HEK293 (cell line): ENCODE measurements around the gene TH.

Source experiments
- GLIS1 ChIP-seq: fragments of 450-650 bp; formaldehyde crosslinking; IDR thresholded peaks from 2 replicates; pipeline ENCODE4 v1.5.1; 2016; ENCODE audit warnings: missing biosample characterization, missing genetic modification characterization
- IKZF3 ChIP-seq: fragments of 450-650 bp; IDR thresholded peaks from 2 replicates; pipeline ENCODE4 v1.5.0; 2018; ENCODE audit warnings: missing biosample characterization, mild to moderate bottlenecking, missing genetic modification characterization, moderate library complexity
- MYNN ChIP-seq: fragments of 450-650 bp; formaldehyde crosslinking; IDR thresholded peaks from 2 replicates; pipeline ENCODE4 v1.5.1; 2016; ENCODE audit warnings: missing biosample characterization, missing genetic modification characterization, borderline replicate concordance
- YY1 ChIP-seq: fragments of 450-650 bp; formaldehyde crosslinking; IDR thresholded peaks from 2 replicates; pipeline ENCODE4 v1.5.1; 2018; ENCODE audit warnings: missing biosample characterization, missing genetic modification characterization
- YY2 ChIP-seq: fragments of 450-650 bp; formaldehyde crosslinking; IDR thresholded peaks from 2 replicates; pipeline ENCODE4 v1.5.1; 2016; ENCODE audit warnings: missing biosample characterization, missing genetic modification characterization
- ZNF174 ChIP-seq: fragments of 450-650 bp; formaldehyde crosslinking; IDR thresholded peaks from 2 replicates; pipeline ENCODE4 v1.5.0; 2017; ENCODE audit warnings: missing biosample characterization, mild to moderate bottlenecking, missing genetic modification characterization
- ZNF2 ChIP-seq: fragments of 450-650 bp; formaldehyde crosslinking; IDR thresholded peaks from 2 replicates; pipeline ENCODE4 v1.5.1; 2016; ENCODE audit warnings: missing biosample characterization, missing genetic modification characterization
- ZNF274 ChIP-seq, 2 experiments: fragments of 200-500 bp in 1 of 2; fragments of 450-650 bp in 1 of 2; sonication (Bioruptor generic) in 1 of 2; formaldehyde crosslinking in 1 of 2; IDR thresholded peaks; 2 replicates each; pipeline versions ENCODE4 v1.5.1 to v1.6.1; 2014 to 2016; ENCODE audit warnings: borderline replicate concordance in 1 of 2, inconsistent platforms in 1 of 2, low read length in 1 of 2, missing biosample characterization in 1 of 2, missing genetic modification characterization in 1 of 2
- TF ChIP-seq, protein P1 (sequence below): fragments of 450-650 bp; formaldehyde crosslinking; IDR thresholded peaks from 2 replicates; pipeline ENCODE4 v1.5.1; 2016; ENCODE audit warnings: missing biosample characterization, missing genetic modification characterization
- TF ChIP-seq, protein P2 (sequence below): fragments of 450-650 bp; formaldehyde crosslinking; conservative IDR thresholded peaks from 2 replicates; pipeline ENCODE4 v1.5.1; 2016; ENCODE audit warnings: low read depth, missing biosample characterization, missing genetic modification characterization
- TF ChIP-seq, protein P3 (sequence below): fragments of 450-650 bp; formaldehyde crosslinking; IDR thresholded peaks from 2 replicates; pipeline ENCODE4 v1.5.1; 2017; ENCODE audit warnings: missing biosample characterization, missing genetic modification characterization
- TF ChIP-seq, protein P4 (sequence below): fragments of 450-650 bp; formaldehyde crosslinking; IDR thresholded peaks from 2 replicates; pipeline ENCODE4 v1.5.1; 2016; ENCODE audit warnings: missing biosample characterization, missing genetic modification characterization

DNA sequence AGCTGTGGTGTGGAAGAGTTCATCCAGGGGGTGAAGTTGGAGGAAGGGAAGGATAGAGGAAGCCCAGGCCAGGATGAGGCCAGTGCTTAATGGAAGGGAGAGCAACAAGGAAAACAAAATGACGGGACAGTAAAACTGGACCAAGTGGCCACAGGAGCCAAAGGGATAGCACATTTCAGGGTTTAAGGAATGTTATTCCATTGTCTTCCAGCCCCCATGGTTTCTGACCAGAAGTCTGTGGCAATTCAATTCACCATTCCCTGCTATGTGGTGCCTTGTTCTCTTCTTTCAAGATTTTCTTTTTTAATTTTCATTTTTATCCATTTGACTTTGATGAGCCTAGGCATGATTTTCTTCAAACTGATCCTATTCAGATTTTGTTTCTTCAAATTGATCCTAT lies 54.9 kb downstream of the TH start:
- TF ChIP-seq YY1 (tag by site-specific recombination) (no peak), IKZF3 (tag by site-specific recombination) (no peak), GLIS1 (tag by site-specific recombination) (no peak), ZNF274 (IDR thresholded peaks at IDR 0.05; ENCODE audit: low read length) (no peak), ZNF274 (tag by site-specific recombination; IDR thresholded peaks at IDR 0.05; ENCODE audit: borderline replicate concordance) (no peak), YY2 (tag by site-specific recombination) (no peak), MYNN (tag by site-specific recombination) (no peak), ZNF174 (tag by site-specific recombination) (no peak), ZNF2 (tag by site-specific recombination) (no peak)
- TF ChIP-seq, protein P1, sequence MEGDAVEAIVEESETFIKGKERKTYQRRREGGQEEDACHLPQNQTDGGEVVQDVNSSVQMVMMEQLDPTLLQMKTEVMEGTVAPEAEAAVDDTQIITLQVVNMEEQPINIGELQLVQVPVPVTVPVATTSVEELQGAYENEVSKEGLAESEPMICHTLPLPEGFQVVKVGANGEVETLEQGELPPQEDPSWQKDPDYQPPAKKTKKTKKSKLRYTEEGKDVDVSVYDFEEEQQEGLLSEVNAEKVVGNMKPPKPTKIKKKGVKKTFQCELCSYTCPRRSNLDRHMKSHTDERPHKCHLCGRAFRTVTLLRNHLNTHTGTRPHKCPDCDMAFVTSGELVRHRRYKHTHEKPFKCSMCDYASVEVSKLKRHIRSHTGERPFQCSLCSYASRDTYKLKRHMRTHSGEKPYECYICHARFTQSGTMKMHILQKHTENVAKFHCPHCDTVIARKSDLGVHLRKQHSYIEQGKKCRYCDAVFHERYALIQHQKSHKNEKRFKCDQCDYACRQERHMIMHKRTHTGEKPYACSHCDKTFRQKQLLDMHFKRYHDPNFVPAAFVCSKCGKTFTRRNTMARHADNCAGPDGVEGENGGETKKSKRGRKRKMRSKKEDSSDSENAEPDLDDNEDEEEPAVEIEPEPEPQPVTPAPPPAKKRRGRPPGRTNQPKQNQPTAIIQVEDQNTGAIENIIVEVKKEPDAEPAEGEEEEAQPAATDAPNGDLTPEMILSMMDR = no peak
- TF ChIP-seq, protein P2, sequence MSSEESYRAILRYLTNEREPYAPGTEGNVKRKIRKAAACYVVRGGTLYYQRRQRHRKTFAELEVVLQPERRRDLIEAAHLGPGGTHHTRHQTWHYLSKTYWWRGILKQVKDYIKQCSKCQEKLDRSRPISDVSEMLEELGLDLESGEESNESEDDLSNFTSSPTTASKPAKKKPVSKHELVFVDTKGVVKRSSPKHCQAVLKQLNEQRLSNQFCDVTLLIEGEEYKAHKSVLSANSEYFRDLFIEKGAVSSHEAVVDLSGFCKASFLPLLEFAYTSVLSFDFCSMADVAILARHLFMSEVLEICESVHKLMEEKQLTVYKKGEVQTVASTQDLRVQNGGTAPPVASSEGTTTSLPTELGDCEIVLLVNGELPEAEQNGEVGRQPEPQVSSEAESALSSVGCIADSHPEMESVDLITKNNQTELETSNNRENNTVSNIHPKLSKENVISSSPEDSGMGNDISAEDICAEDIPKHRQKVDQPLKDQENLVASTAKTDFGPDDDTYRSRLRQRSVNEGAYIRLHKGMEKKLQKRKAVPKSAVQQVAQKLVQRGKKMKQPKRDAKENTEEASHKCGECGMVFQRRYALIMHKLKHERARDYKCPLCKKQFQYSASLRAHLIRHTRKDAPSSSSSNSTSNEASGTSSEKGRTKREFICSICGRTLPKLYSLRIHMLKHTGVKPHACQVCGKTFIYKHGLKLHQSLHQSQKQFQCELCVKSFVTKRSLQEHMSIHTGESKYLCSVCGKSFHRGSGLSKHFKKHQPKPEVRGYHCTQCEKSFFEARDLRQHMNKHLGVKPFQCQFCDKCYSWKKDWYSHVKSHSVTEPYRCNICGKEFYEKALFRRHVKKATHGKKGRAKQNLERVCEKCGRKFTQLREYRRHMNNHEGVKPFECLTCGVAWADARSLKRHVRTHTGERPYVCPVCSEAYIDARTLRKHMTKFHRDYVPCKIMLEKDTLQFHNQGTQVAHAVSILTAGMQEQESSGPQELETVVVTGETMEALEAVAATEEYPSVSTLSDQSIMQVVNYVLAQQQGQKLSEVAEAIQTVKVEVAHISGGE (tag by site-specific recombination) = no peak
- TF ChIP-seq, protein P3, sequence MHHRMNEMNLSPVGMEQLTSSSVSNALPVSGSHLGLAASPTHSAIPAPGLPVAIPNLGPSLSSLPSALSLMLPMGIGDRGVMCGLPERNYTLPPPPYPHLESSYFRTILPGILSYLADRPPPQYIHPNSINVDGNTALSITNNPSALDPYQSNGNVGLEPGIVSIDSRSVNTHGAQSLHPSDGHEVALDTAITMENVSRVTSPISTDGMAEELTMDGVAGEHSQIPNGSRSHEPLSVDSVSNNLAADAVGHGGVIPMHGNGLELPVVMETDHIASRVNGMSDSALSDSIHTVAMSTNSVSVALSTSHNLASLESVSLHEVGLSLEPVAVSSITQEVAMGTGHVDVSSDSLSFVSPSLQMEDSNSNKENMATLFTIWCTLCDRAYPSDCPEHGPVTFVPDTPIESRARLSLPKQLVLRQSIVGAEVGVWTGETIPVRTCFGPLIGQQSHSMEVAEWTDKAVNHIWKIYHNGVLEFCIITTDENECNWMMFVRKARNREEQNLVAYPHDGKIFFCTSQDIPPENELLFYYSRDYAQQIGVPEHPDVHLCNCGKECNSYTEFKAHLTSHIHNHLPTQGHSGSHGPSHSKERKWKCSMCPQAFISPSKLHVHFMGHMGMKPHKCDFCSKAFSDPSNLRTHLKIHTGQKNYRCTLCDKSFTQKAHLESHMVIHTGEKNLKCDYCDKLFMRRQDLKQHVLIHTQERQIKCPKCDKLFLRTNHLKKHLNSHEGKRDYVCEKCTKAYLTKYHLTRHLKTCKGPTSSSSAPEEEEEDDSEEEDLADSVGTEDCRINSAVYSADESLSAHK = no peak
- TF ChIP-seq, protein P4, sequence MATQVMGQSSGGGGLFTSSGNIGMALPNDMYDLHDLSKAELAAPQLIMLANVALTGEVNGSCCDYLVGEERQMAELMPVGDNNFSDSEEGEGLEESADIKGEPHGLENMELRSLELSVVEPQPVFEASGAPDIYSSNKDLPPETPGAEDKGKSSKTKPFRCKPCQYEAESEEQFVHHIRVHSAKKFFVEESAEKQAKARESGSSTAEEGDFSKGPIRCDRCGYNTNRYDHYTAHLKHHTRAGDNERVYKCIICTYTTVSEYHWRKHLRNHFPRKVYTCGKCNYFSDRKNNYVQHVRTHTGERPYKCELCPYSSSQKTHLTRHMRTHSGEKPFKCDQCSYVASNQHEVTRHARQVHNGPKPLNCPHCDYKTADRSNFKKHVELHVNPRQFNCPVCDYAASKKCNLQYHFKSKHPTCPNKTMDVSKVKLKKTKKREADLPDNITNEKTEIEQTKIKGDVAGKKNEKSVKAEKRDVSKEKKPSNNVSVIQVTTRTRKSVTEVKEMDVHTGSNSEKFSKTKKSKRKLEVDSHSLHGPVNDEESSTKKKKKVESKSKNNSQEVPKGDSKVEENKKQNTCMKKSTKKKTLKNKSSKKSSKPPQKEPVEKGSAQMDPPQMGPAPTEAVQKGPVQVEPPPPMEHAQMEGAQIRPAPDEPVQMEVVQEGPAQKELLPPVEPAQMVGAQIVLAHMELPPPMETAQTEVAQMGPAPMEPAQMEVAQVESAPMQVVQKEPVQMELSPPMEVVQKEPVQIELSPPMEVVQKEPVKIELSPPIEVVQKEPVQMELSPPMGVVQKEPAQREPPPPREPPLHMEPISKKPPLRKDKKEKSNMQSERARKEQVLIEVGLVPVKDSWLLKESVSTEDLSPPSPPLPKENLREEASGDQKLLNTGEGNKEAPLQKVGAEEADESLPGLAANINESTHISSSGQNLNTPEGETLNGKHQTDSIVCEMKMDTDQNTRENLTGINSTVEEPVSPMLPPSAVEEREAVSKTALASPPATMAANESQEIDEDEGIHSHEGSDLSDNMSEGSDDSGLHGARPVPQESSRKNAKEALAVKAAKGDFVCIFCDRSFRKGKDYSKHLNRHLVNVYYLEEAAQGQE (tag by site-specific recombination) = no peak
